HUDEP-2 (cell line): Measurements from ENCODE around the gene DDAH2.

ENCODE experiments used
- DNase-seq, 76 experiments: peaks; one replicate each; lab custom pipeline; 2025; ENCODE audit not compliant: unreplicated experiment in 76 of 76; lab: John Stamatoyannopoulos, UW

DDAH2 gene

GRCh38 chr6:31761343-31761742 is 32.2 kb upstream of the DDAH2 start:
- no peak for DNase-seq

- DNase-seq = no peak
These were observed 31.7 kb upstream of the DDAH2 start for GRCh38 chr6:31760790-31761189.

- no peak for DNase-seq
These were observed 29.2 kb upstream of the DDAH2 start for GRCh38 chr6:31758281-31758680.

- no peak for DNase-seq
These were observed 23.7 kb upstream of the DDAH2 start for GRCh38 chr6:31752739-31753319.

- no peak for DNase-seq
These were observed 21.4 kb upstream of the DDAH2 start for GRCh38 chr6:31750411-31751022.

GRCh38 chr6:31749301-31750036 is 20.4 kb upstream of the DDAH2 start:
- DNase-seq = no peak

- no peak for DNase-seq
These were observed 15.3 kb upstream of the DDAH2 start for GRCh38 chr6:31744422-31744821.

- DNase-seq = no peak
These were observed 13.8 kb upstream of the DDAH2 start for GRCh38 chr6:31742894-31743293.

- DNase-seq = no peak
These were observed 12.7 kb upstream of the DDAH2 start for GRCh38 chr6:31741815-31742214.

- peak in 12 of 76 experiments; percentile 26 to 66 (median 47) for DNase-seq
These were observed 11.5 kb upstream of the DDAH2 start for GRCh38 chr6:31740397-31741223.

- DNase-seq = peak; percentile 84 to 100 (median 99)
These were observed 10.7 kb upstream of the DDAH2 start, which contains the start of gene MSH5 for GRCh38 chr6:31739639-31740396. TSS of gene MSH5 (plus strand) at chr6:31740005. CDS start at chr6:31740467, 462 bp downstream.

- DNase-seq = peak in 71 of 76 experiments; percentile 25 to 89 (median 64)
These were observed 9.2 kb upstream of the DDAH2 start for GRCh38 chr6:31737991-31738979.

GRCh38 chr6:31737315-31737990 is 8.4 kb upstream of the DDAH2 start:
- peak in 4 of 76 experiments; percentile 20 to 41 (median 30) for DNase-seq

- no peak for DNase-seq
These were observed 7.7 kb upstream of the DDAH2 start for GRCh38 chr6:31736768-31737314.

- peak in 72 of 76 experiments; percentile 31 to 91 (median 74) for DNase-seq
These were observed 7.1 kb upstream of the DDAH2 start, which contains the start of gene CLIC1 for GRCh38 chr6:31736021-31736767. TSS of gene CLIC1 (minus strand) at chr6:31736530. CDS start at chr6:31736300, 230 bp downstream.

GRCh38 chr6:31734821-31735406 is 5.8 kb upstream of the DDAH2 start:
- DNase-seq = peak in 40 of 76 experiments; percentile 13 to 71 (median 43)

- no peak for DNase-seq
These were observed 5.2 kb upstream of the DDAH2 start for GRCh38 chr6:31734247-31734820.
